Measurements from ENCODE around the gene DNHD1.
A peak's percentile ranks its signal among the peaks of the same experiment; 100 is the strongest.

The DNHD1 gene

GRCh38 chr11:6497069-6497839, at the start of gene DNHD1:
Gene DNHD1 (plus strand): TSS chr11:6497280. CDS start chr11:6498216, 936 bp downstream.
- DNase-seq (ENCODE audit: low read depth, low spot score) = no peak

- DNase-seq (ENCODE audit: low read depth, low spot score) = no peak
These were observed 48.5 kb upstream of the DNHD1 start for GRCh38 chr11:6448574-6448973.

GRCh38 chr11:6452219-6452618, 44.9 kb upstream of the DNHD1 start:
- DNase-seq (ENCODE audit: low read depth, low spot score) = no peak

- no peak for DNase-seq (ENCODE audit: low read depth, low spot score)
These were observed 43.9 kb upstream of the DNHD1 start for GRCh38 chr11:6453152-6453551.

GRCh38 chr11:6455070-6455469, 42.0 kb upstream of the DNHD1 start:
- DNase-seq (ENCODE audit: low read depth, low spot score) = no peak

- DNase-seq (ENCODE audit: low read depth, low spot score) = no peak
These were observed 40.6 kb upstream of the DNHD1 start for GRCh38 chr11:6456361-6457073.

- no peak for DNase-seq (ENCODE audit: low read depth, low spot score)
These were observed 39.3 kb upstream of the DNHD1 start for GRCh38 chr11:6457581-6458320.

- DNase-seq (ENCODE audit: low read depth, low spot score) = no peak
These were observed 38.6 kb upstream of the DNHD1 start for GRCh38 chr11:6458352-6459098.

- DNase-seq (ENCODE audit: low read depth, low spot score) = no peak
These were observed 38.0 kb upstream of the DNHD1 start for GRCh38 chr11:6459099-6459450.

GRCh38 chr11:6468712-6469495, 28.2 kb upstream of the DNHD1 start:
- DNase-seq (ENCODE audit: low read depth, low spot score) = no peak

GRCh38 chr11:6469599-6469998, 27.5 kb upstream of the DNHD1 start:
- no peak for DNase-seq (ENCODE audit: low read depth, low spot score)

- no peak for DNase-seq (ENCODE audit: low read depth, low spot score)
These were observed 24.1 kb upstream of the DNHD1 start for GRCh38 chr11:6472934-6473333.

GRCh38 chr11:6473451-6474412, 23.3 kb upstream of the DNHD1 start, which contains the start of gene TRIM3:
Gene TRIM3 (minus strand): TSS chr11:6473941. CDS start chr11:6465695, 8,246 bp downstream.
- peak; percentile 12 for DNase-seq (ENCODE audit: low read depth, low spot score)

GRCh38 chr11:6474413-6474792, 22.7 kb upstream of the DNHD1 start:
- no peak for DNase-seq (ENCODE audit: low read depth, low spot score)

- no peak for DNase-seq (ENCODE audit: low read depth, low spot score)
These were observed 22.1 kb upstream of the DNHD1 start for GRCh38 chr11:6474806-6475500.

- no peak for DNase-seq (ENCODE audit: low read depth, low spot score)
These were observed 21.1 kb upstream of the DNHD1 start for GRCh38 chr11:6475936-6476335.

GRCh38 chr11:6476571-6476970, 20.5 kb upstream of the DNHD1 start:
- DNase-seq (ENCODE audit: low read depth, low spot score) = no peak

- no peak for DNase-seq (ENCODE audit: low read depth, low spot score)
These were observed 16.7 kb upstream of the DNHD1 start for GRCh38 chr11:6480299-6480914.
